Measurements from ENCODE around the gene SMYD4. TPM values are rescaled to one million over a fixed set of nuclear protein-coding genes. Genes with fewer than 3 reads are reported as not detected.
A peak's percentile ranks its signal among the peaks of the same experiment; 100 is the strongest.
"Not testable (repeated sequence)": the region's sequence is repeated elsewhere in the genome, so short reads cannot be mapped to it uniquely, and the experiment has no call there.

Gene SMYD4
- total RNA-seq, 1 experiment from 2014 or later = 13.0 TPM

GRCh38 chr17:1834380-1835149, 4.9 kb upstream of the SMYD4 start:
- no peak for DNase-seq (ENCODE audit: low read depth)

- no peak for DNase-seq (ENCODE audit: low read depth)
Observed at GRCh38 chr17:1830288-1830687, 586 bp upstream of the SMYD4 start.

- peak; percentile 22 for DNase-seq (ENCODE audit: low read depth)
Observed at GRCh38 chr17:1829216-1829591, 498 bp downstream of the SMYD4 start.

GRCh38 chr17:1820528-1821252, 9.0 kb downstream of the SMYD4 start:
- DNase-seq (ENCODE audit: low read depth) = no peak

- no peak for DNase-seq (ENCODE audit: low read depth)
Observed at GRCh38 chr17:1813088-1813487, 16.6 kb downstream of the SMYD4 start.

GRCh38 chr17:1810450-1811103, 19.1 kb downstream of the SMYD4 start:
- no peak for DNase-seq (ENCODE audit: low read depth)

- not testable (repeated sequence) for DNase-seq (ENCODE audit: low read depth)
Observed at GRCh38 chr17:1809815-1810214, 19.9 kb downstream of the SMYD4 start.

GRCh38 chr17:1808644-1809043, 21.1 kb downstream of the SMYD4 start:
- DNase-seq (ENCODE audit: low read depth) = no peak

GRCh38 chr17:1807890-1808289, 21.8 kb downstream of the SMYD4 start:
- no peak for DNase-seq (ENCODE audit: low read depth)

- DNase-seq (ENCODE audit: low read depth) = no peak
Observed at GRCh38 chr17:1803280-1803679, 26.4 kb downstream of the SMYD4 start.

GRCh38 chr17:1802429-1802828, 27.3 kb downstream of the SMYD4 start:
- DNase-seq (ENCODE audit: low read depth) = no peak

GRCh38 chr17:1800712-1801111, 29.0 kb downstream of the SMYD4 start:
- DNase-seq (ENCODE audit: low read depth) = no peak

GRCh38 chr17:1800240-1800639, 29.5 kb downstream of the SMYD4 start:
- DNase-seq (ENCODE audit: low read depth) = no peak

GRCh38 chr17:1797846-1798245, 31.9 kb downstream of the SMYD4 start:
- not testable (repeated sequence) for DNase-seq (ENCODE audit: low read depth)

- DNase-seq (ENCODE audit: low read depth) = no peak
Observed at GRCh38 chr17:1797323-1797722, 32.4 kb downstream of the SMYD4 start.

GRCh38 chr17:1796800-1797199, 32.9 kb downstream of the SMYD4 start:
- no peak for DNase-seq (ENCODE audit: low read depth)

- DNase-seq (ENCODE audit: low read depth) = no peak
Observed at GRCh38 chr17:1793447-1793806, 36.3 kb downstream of the SMYD4 start.

- DNase-seq (ENCODE audit: low read depth) = no peak
Observed at GRCh38 chr17:1792495-1793446, 36.9 kb downstream of the SMYD4 start.

GRCh38 chr17:1789936-1790335, 39.8 kb downstream of the SMYD4 start:
- no peak for DNase-seq (ENCODE audit: low read depth)

- peak; percentile 95 for DNase-seq (ENCODE audit: low read depth)
Observed at GRCh38 chr17:1787301-1787902, 42.3 kb downstream of the SMYD4 start.

- no peak for DNase-seq (ENCODE audit: low read depth)
Observed at GRCh38 chr17:1786708-1787107, 43.0 kb downstream of the SMYD4 start.

Measured in HT1080 (cell line).